Measurements from ENCODE around the gene TPP1. TPM values are rescaled to one million over a fixed set of nuclear protein-coding genes. Genes with fewer than 3 reads are reported as not detected.

The TPP1 gene
- total and polyA plus RNA-seq, 2 of the 13 experiments (the other 11 are each of a cell fraction or from before 2014, with no cell fraction given), result 13.9 to 74.6 TPM

GRCh38 chr11:6612213-6613041 is 6.8 kb downstream of the TPP1 start, which contains the start of gene TAF10 (continued):
- TF ChIP-seq ATF7 (IDR thresholded peaks at IDR 0.05), result peak; percentile 89
- TF ChIP-seq ATF7 (CRISPR knock-in tag; IDR thresholded peaks at IDR 0.05), result peak; percentile 81; the same call in 1 of the 2 replicates
- TF ChIP-seq TGIF2 (CRISPR knock-in tag; IDR thresholded peaks at IDR 0.05), result no peak; the same call in 1 of the 2 replicates
- no peak for TF ChIP-seq AFF4 (CRISPR knock-in tag; IDR thresholded peaks at IDR 0.05)
- TF ChIP-seq HMGXB3 (CRISPR knock-in tag; IDR thresholded peaks at IDR 0.05; ENCODE audit: borderline replicate concordance), result 0 out of 2 replicates have a peak, but pooled peaks have one; percentile 22
- 0 out of 2 replicates have a peak, but pooled peaks have one; percentile 61 for TF ChIP-seq ZSCAN5A (CRISPR knock-in tag; IDR thresholded peaks at IDR 0.05; ENCODE audit: borderline replicate concordance)
- TF ChIP-seq NCOA2 (CRISPR knock-in tag; IDR thresholded peaks at IDR 0.05), result no peak; the same call in 1 of the 2 replicates
- TF ChIP-seq CTCF (CRISPR knock-in tag; IDR thresholded peaks at IDR 0.05), result peak; percentile 70
- TF ChIP-seq ZNF468 (CRISPR knock-in tag; IDR thresholded peaks at IDR 0.05), result no peak
- no peak for TF ChIP-seq CEBPZ (IDR thresholded peaks at IDR 0.05; ENCODE audit: low read length)
- TF ChIP-seq POLR2G (IDR thresholded peaks at IDR 0.05; ENCODE audit: low read depth, low read length), result peak; percentile 90

All from HepG2 (cell line).